H7 (cell line): ENCODE measurements around the gene CRELD1. TPM values are rescaled to one million over a fixed set of nuclear protein-coding genes. Genes with fewer than 3 reads are reported as not detected.

Experiments used
- DNase-seq: peaks from one replicate; pipeline ENCODE4 v3.0.0; 2012
- H3K27me3 ChIP-seq: 2 replicates; pipeline ENCODE4 v1.6.0; 2011; ENCODE audit warnings: mild to moderate bottlenecking, low read length; ENCODE audit not compliant: control insufficient read depth, insufficient read depth
- H3K36me3 ChIP-seq: replicated peaks from 2 replicates; pipeline ENCODE4 v1.5.1; 2011; ENCODE audit warnings: low read length; ENCODE audit not compliant: control insufficient read depth, insufficient read depth
- H3K4me3 ChIP-seq: 2 replicates; pipeline ENCODE4 v1.5.1; 2011; ENCODE audit warnings: low read depth, mild to moderate bottlenecking, control low read depth, low read length, moderate library complexity; ENCODE audit not compliant: insufficient read depth
- total RNA-seq: library from RNA; depleted of rRNA; stranded (reverse); fragments of >200 nt; shearing (Covaris generic); gene quantifications from 2 replicates; pipeline ENCODE4 v1.2.3, GENCODE V29; 2014

Gene CRELD1
- total RNA-seq, 1 experiment from 2014 or later = 22.2 TPM

GRCh38 chr3:9915254-9916141, 18.1 kb upstream of the CRELD1 start:
- peaks cover 3% of the 10 kb centered on the region for H3K27me3 ChIP-seq
- DNase-seq = peak; percentile 77
- no peaks in the 10 kb centered on the region for H3K36me3 ChIP-seq
- peak overlapping the region; percentile 69 for H3K4me3 ChIP-seq

- no peaks in the 10 kb centered on the region for H3K36me3 ChIP-seq
- H3K27me3 ChIP-seq = peaks cover 3% of the 10 kb centered on the region
- DNase-seq = no peak
- 0 out of 2 replicates have a peak overlapping the region, but pooled peaks have one; percentile 12 for H3K4me3 ChIP-seq
These were observed 17.3 kb upstream of the CRELD1 start for GRCh38 chr3:9916346-9916733.

GRCh38 chr3:9916734-9917680, 16.6 kb upstream of the CRELD1 start, which contains the start of gene IL17RC:
Gene IL17RC (plus strand): TSS chr3:9917098. CDS start chr3:9917316, 218 bp downstream.
- H3K36me3 ChIP-seq = no peaks in the 10 kb centered on the region
- H3K4me3 ChIP-seq = peak within 1 kb of the TSS; percentile 69
- H3K27me3 ChIP-seq = peaks cover 3% of the 10 kb centered on the region
- DNase-seq = peak; percentile 93

GRCh38 chr3:9917820-9918219, 15.8 kb upstream of the CRELD1 start:
- DNase-seq = no peak
- no peaks in the 10 kb centered on the region for H3K36me3 ChIP-seq
- H3K4me3 ChIP-seq = no peak overlapping the region
- peaks cover 3% of the 10 kb centered on the region for H3K27me3 ChIP-seq

GRCh38 chr3:9918261-9919038, 15.2 kb upstream of the CRELD1 start:
- no peaks in the 10 kb centered on the region for H3K36me3 ChIP-seq
- DNase-seq = no peak
- H3K4me3 ChIP-seq = no peak overlapping the region
- H3K27me3 ChIP-seq = peaks cover 3% of the 10 kb centered on the region

- H3K27me3 ChIP-seq = no peaks in the 10 kb centered on the region; the same call in 1 of the 2 replicates
- peak; percentile 48 for DNase-seq
- H3K4me3 ChIP-seq = no peak overlapping the region
- H3K36me3 ChIP-seq = no peaks in the 10 kb centered on the region
These were observed 5.5 kb upstream of the CRELD1 start for GRCh38 chr3:9928158-9928557.

GRCh38 chr3:9930804-9931418, 2.7 kb upstream of the CRELD1 start:
- H3K4me3 ChIP-seq = no peak overlapping the region
- no peak for DNase-seq
- no peaks in the 10 kb centered on the region for H3K36me3 ChIP-seq
- no peaks in the 10 kb centered on the region; the same call in 1 of the 2 replicates for H3K27me3 ChIP-seq

GRCh38 chr3:9932535-9932842, 1.1 kb upstream of the CRELD1 start:
- DNase-seq = no peak
- Histone ChIP-seq H3K27me3 (no peaks in the 10 kb centered on the region; the same call in 1 of the 2 replicates), H3K36me3 (no peaks in the 10 kb centered on the region), H3K4me3 (peak overlapping the region; percentile 89)

GRCh38 chr3:9932843-9933560, 632 bp upstream of the CRELD1 start:
- peak; percentile 94 for DNase-seq
- Histone ChIP-seq H3K27me3 (no peaks in the 10 kb centered on the region; the same call in 1 of the 2 replicates), H3K36me3 (no peaks in the 10 kb centered on the region), H3K4me3 (peak overlapping the region; percentile 89)

GRCh38 chr3:9934235-9934621, 594 bp downstream of the CRELD1 start:
- peak; percentile 33 for DNase-seq
- no peaks in the 10 kb centered on the region; the same call in 1 of the 2 replicates for H3K27me3 ChIP-seq
- H3K4me3 ChIP-seq = peak overlapping the region; percentile 89
- no peaks in the 10 kb centered on the region for H3K36me3 ChIP-seq

- no peak for DNase-seq
- Histone ChIP-seq H3K4me3 (no peak overlapping the region), H3K36me3 (no peaks in the 10 kb centered on the region), H3K27me3 (no peaks in the 10 kb centered on the region; the same call in 1 of the 2 replicates)
These were observed 1.4 kb downstream of the CRELD1 start for GRCh38 chr3:9934993-9935392.

- H3K4me3 ChIP-seq = no peak overlapping the region
- H3K36me3 ChIP-seq = no peaks in the 10 kb centered on the region; the same call in 1 of the 2 replicates
- no peaks in the 10 kb centered on the region; the same call in 1 of the 2 replicates for H3K27me3 ChIP-seq
- DNase-seq = no peak
These were observed 2.4 kb downstream of the CRELD1 start for GRCh38 chr3:9935966-9936510.
